ENCODE data around the gene FILIP1.

FILIP1 gene

GRCh38 chr6:75286955-75287354 lies 206.6 kb downstream of the FILIP1 start:
- H2AK5ac ChIP-seq (ENCODE audit: low read length, severe bottlenecking), result no peak overlapping the region
- DNase-seq, result no peak
- no peak overlapping the region for H3K27ac ChIP-seq (ENCODE audit: low read length, poor library complexity, severe bottlenecking)
- H3K9me3 ChIP-seq (ENCODE audit: control insufficient read depth, low read length), result no peaks in the 10 kb centered on the region
- no peaks in the 10 kb centered on the region for H3K36me3 ChIP-seq (ENCODE audit: control insufficient read depth in 1 of 2, insufficient read depth in 2 of 2, low read depth in 1 of 2, low read length in 2 of 2)
- H3K23ac ChIP-seq (ENCODE audit: low read length in 2 of 2), result no peak overlapping the region
- no peak overlapping the region for H3K14ac ChIP-seq (ENCODE audit: low read length in 2 of 2)
- H3K18ac ChIP-seq (ENCODE audit: low read depth in 1 of 2, low read length in 2 of 2), result no peak overlapping the region
- no peak overlapping the region for H3K4ac ChIP-seq (ENCODE audit: low read depth in 1 of 2, low read length in 2 of 2)
- no peak overlapping the region for H4K91ac ChIP-seq (ENCODE audit: low read length)
- no peak overlapping the region for H2AFZ ChIP-seq (ENCODE audit: low read depth, low read length)
- H3K9ac ChIP-seq (ENCODE audit: low read length), result peak overlapping the region; percentile 12
- no peaks in the 10 kb centered on the region for H3K27me3 ChIP-seq (ENCODE audit: control insufficient read depth in 1 of 2, insufficient read depth in 1 of 2, low read length in 2 of 2)
- no peak overlapping the region for H3K4me3 ChIP-seq (ENCODE audit: insufficient read depth in 1 of 2, low read depth in 1 of 2, low read length in 2 of 2)
- peaks cover 3% of the 10 kb centered on the region for H3K4me1 ChIP-seq (ENCODE audit: control insufficient read depth, insufficient read depth, low read depth, low read length)
- no peak overlapping the region for H2BK12ac ChIP-seq (ENCODE audit: low read length in 2 of 2)
- no peak overlapping the region for H4K8ac ChIP-seq (ENCODE audit: low read length)
- no peak overlapping the region for H2BK120ac ChIP-seq (ENCODE audit: low read depth, low read length)
- no peak overlapping the region for H3K4me2 ChIP-seq (ENCODE audit: low read length, poor library complexity, severe bottlenecking)
- H2BK5ac ChIP-seq (ENCODE audit: low read depth, low read length, poor library complexity, severe bottlenecking), result no peak overlapping the region
- 100% methylated on average over 1 of the region's 2 CpGs for WGBS
- no peak overlapping the region for H2BK15ac ChIP-seq (ENCODE audit: low read depth, poor library complexity, severe bottlenecking)
- H3K79me1 ChIP-seq (replicated peaks; ENCODE audit: low read length, poor library complexity, severe bottlenecking), result peaks cover 7% of the 10 kb centered on the region

GRCh38 chr6:75285283-75285639 lies 208.3 kb downstream of the FILIP1 start:
- no peak overlapping the region for H2AK5ac ChIP-seq (ENCODE audit: low read length, severe bottlenecking)
- peak overlapping the region; percentile 34 for H2BK120ac ChIP-seq (ENCODE audit: low read depth, low read length)
- no peak overlapping the region for H3K14ac ChIP-seq (ENCODE audit: low read length in 2 of 2)
- H3K4me2 ChIP-seq (ENCODE audit: low read length, poor library complexity, severe bottlenecking), result peak overlapping the region; percentile 78
- DNase-seq, result no peak
- 7% methylated on average over 4 of the region's 6 CpGs for WGBS
- H3K79me1 ChIP-seq (replicated peaks; ENCODE audit: low read length, poor library complexity, severe bottlenecking), result peaks cover 7% of the 10 kb centered on the region
- peaks cover 3% of the 10 kb centered on the region for H3K4me1 ChIP-seq (ENCODE audit: control insufficient read depth, insufficient read depth, low read depth, low read length)
- H3K36me3 ChIP-seq (ENCODE audit: control insufficient read depth in 1 of 2, insufficient read depth in 2 of 2, low read depth in 1 of 2, low read length in 2 of 2), result no peaks in the 10 kb centered on the region
- peak overlapping the region in 1 of 2 experiments; percentile 64 for H3K23ac ChIP-seq (ENCODE audit: low read length in 2 of 2)
- H3K9ac ChIP-seq (ENCODE audit: low read length), result peak overlapping the region; percentile 98
- no peak overlapping the region for H2BK15ac ChIP-seq (ENCODE audit: low read depth, poor library complexity, severe bottlenecking)
- H2AFZ ChIP-seq (ENCODE audit: low read depth, low read length), result peak overlapping the region; percentile 3
- no peak overlapping the region for H2BK12ac ChIP-seq (ENCODE audit: low read length in 2 of 2)
- peak overlapping the region; percentile 58 to 99 for H3K4me3 ChIP-seq (ENCODE audit: insufficient read depth in 1 of 2, low read depth in 1 of 2, low read length in 2 of 2)
- no peaks in the 10 kb centered on the region for H3K27me3 ChIP-seq (ENCODE audit: control insufficient read depth in 1 of 2, insufficient read depth in 1 of 2, low read length in 2 of 2)
- H4K8ac ChIP-seq (ENCODE audit: low read length), result no peak overlapping the region
- peak overlapping the region; percentile 59 for H3K27ac ChIP-seq (ENCODE audit: low read length, poor library complexity, severe bottlenecking)
- H3K4ac ChIP-seq (ENCODE audit: low read depth in 1 of 2, low read length in 2 of 2), result no peak overlapping the region
- no peak overlapping the region for H2BK5ac ChIP-seq (ENCODE audit: low read depth, low read length, poor library complexity, severe bottlenecking)
- no peaks in the 10 kb centered on the region for H3K9me3 ChIP-seq (ENCODE audit: control insufficient read depth, low read length)
- H4K91ac ChIP-seq (ENCODE audit: low read length), result no peak overlapping the region
- H3K18ac ChIP-seq (ENCODE audit: low read depth in 1 of 2, low read length in 2 of 2), result no peak overlapping the region

GRCh38 chr6:75284632-75285282 lies 208.8 kb downstream of the FILIP1 start, which contains the start of gene TMEM30A:
Gene TMEM30A (minus strand): TSS chr6:75284792. CDS start chr6:75284638, 154 bp downstream.
- peak within 1 kb of the TSS; percentile 98 for H3K9ac ChIP-seq (ENCODE audit: low read length)
- under 1% methylated on average over 55 of the region's 55 CpGs for WGBS
- H3K4me3 ChIP-seq (ENCODE audit: insufficient read depth in 1 of 2, low read depth in 1 of 2, low read length in 2 of 2), result peak within 1 kb of the TSS; percentile 86 to 99
- peak within 1 kb of the TSS; percentile 81 for H4K8ac ChIP-seq (ENCODE audit: low read length)
- no peak within 1 kb of the TSS for H2AK5ac ChIP-seq (ENCODE audit: low read length, severe bottlenecking)
- H3K27me3 ChIP-seq (ENCODE audit: control insufficient read depth in 1 of 2, insufficient read depth in 1 of 2, low read length in 2 of 2), result no peaks in the 10 kb centered on the region
- H3K4ac ChIP-seq (ENCODE audit: low read depth in 1 of 2, low read length in 2 of 2), result peak within 1 kb of the TSS; percentile 61 to 87
- H3K27ac ChIP-seq (ENCODE audit: low read length, poor library complexity, severe bottlenecking), result peak within 1 kb of the TSS; percentile 68
- H3K9me3 ChIP-seq (ENCODE audit: control insufficient read depth, low read length), result no peaks in the 10 kb centered on the region
- H3K4me2 ChIP-seq (ENCODE audit: low read length, poor library complexity, severe bottlenecking), result peak within 1 kb of the TSS; percentile 78
- H2BK12ac ChIP-seq (ENCODE audit: low read length in 2 of 2), result peak within 1 kb of the TSS in 1 of 2 experiments; percentile 43
- H3K14ac ChIP-seq (ENCODE audit: low read length in 2 of 2), result peak within 1 kb of the TSS in 1 of 2 experiments; percentile 44
- peaks cover 3% of the 10 kb centered on the region for H3K4me1 ChIP-seq (ENCODE audit: control insufficient read depth, insufficient read depth, low read depth, low read length)
- peak within 1 kb of the TSS; percentile 78 for H2AFZ ChIP-seq (ENCODE audit: low read depth, low read length)
- peak within 1 kb of the TSS; percentile 52 for H4K91ac ChIP-seq (ENCODE audit: low read length)
- H2BK5ac ChIP-seq (ENCODE audit: low read depth, low read length, poor library complexity, severe bottlenecking), result no peak within 1 kb of the TSS
- H2BK15ac ChIP-seq (ENCODE audit: low read depth, poor library complexity, severe bottlenecking), result no peak within 1 kb of the TSS
- peak within 1 kb of the TSS; percentile 64 to 89 for H3K23ac ChIP-seq (ENCODE audit: low read length in 2 of 2)
- no peaks in the 10 kb centered on the region for H3K36me3 ChIP-seq (ENCODE audit: control insufficient read depth in 1 of 2, insufficient read depth in 2 of 2, low read depth in 1 of 2, low read length in 2 of 2)
- H2BK120ac ChIP-seq (ENCODE audit: low read depth, low read length), result peak within 1 kb of the TSS; percentile 34
- peaks cover 5% of the 10 kb centered on the region for H3K79me1 ChIP-seq (replicated peaks; ENCODE audit: low read length, poor library complexity, severe bottlenecking)
- peak within 1 kb of the TSS; percentile 90 to 91 for H3K18ac ChIP-seq (ENCODE audit: low read depth in 1 of 2, low read length in 2 of 2)
- DNase-seq, result peak; percentile 100

DNA sequence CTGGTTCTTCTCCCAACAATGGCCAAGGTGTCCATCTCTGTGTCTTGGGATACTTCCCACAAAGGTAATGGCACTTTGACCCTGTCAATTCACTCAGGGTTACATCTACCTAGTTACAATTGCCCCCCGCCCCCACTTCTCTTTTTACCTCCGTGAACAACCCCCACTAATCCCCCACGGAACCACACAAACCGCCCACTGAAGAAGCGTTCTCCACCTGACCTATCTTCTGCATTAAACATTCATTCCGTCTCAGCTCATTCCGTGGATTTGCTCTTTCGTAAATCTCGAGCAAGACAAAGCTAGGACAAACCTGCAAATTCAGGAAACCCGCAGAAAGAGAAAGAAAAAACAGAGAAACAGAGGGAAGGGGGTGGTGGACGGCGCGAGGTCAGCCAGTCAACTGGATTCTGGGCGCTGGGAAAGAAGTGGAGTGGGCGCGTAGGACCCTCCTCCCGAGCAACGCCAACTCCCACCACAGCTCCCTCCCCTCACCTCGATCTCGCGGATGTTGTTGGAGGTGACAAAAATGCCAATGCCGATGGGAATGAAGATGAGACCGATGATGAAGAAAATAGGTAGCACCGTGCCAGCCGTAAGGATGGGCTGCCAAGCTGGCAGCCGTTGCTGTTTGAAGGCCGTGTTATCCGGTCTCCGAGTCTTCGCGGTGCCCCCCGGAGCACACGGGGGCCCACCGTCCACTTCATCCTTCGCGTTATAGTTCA lies 209.5 kb downstream of the FILIP1 start:
- Histone ChIP-seq H3K36me3 (ENCODE audit: control insufficient read depth in 1 of 2, insufficient read depth in 2 of 2, low read depth in 1 of 2, low read length in 2 of 2) (no peaks in the 10 kb centered on the region), H3K18ac (ENCODE audit: low read depth in 1 of 2, low read length in 2 of 2) (peak overlapping the region; percentile 90 to 91), H3K4ac (ENCODE audit: low read depth in 1 of 2, low read length in 2 of 2) (peak overlapping the region; percentile 61 to 87), H2BK5ac (ENCODE audit: low read depth, low read length, poor library complexity, severe bottlenecking) (no peak overlapping the region), H3K79me1 (replicated peaks; ENCODE audit: low read length, poor library complexity, severe bottlenecking) (peaks cover 4% of the 10 kb centered on the region), H4K91ac (ENCODE audit: low read length) (peak overlapping the region; percentile 52), H3K27ac (ENCODE audit: low read length, poor library complexity, severe bottlenecking) (peak overlapping the region; percentile 68), H3K9me3 (ENCODE audit: control insufficient read depth, low read length) (no peaks in the 10 kb centered on the region), H4K8ac (ENCODE audit: low read length) (peak overlapping the region; percentile 81), H3K4me2 (ENCODE audit: low read length, poor library complexity, severe bottlenecking) (peak overlapping the region; percentile 20), H2AFZ (ENCODE audit: low read depth, low read length) (peak overlapping the region; percentile 78), H3K4me1 (ENCODE audit: control insufficient read depth, insufficient read depth, low read depth, low read length) (peaks cover 3% of the 10 kb centered on the region), H3K9ac (ENCODE audit: low read length) (peak overlapping the region; percentile 98), H3K14ac (ENCODE audit: low read length in 2 of 2) (peak overlapping the region in 1 of 2 experiments; percentile 44), H3K27me3 (ENCODE audit: control insufficient read depth in 1 of 2, insufficient read depth in 1 of 2, low read length in 2 of 2) (no peaks in the 10 kb centered on the region), H2BK120ac (ENCODE audit: low read depth, low read length) (no peak overlapping the region), H2BK12ac (ENCODE audit: low read length in 2 of 2) (peak overlapping the region in 1 of 2 experiments; percentile 43), H3K4me3 (ENCODE audit: insufficient read depth in 1 of 2, low read depth in 1 of 2, low read length in 2 of 2) (peak overlapping the region; percentile 86 to 99), H2AK5ac (ENCODE audit: low read length, severe bottlenecking) (no peak overlapping the region), H3K23ac (ENCODE audit: low read length in 2 of 2) (peak overlapping the region in 1 of 2 experiments; percentile 89), H2BK15ac (ENCODE audit: low read depth, poor library complexity, severe bottlenecking) (no peak overlapping the region)
- DNase-seq, result peak; percentile 60
- under 1% methylated on average over 32 of the region's 36 CpGs for WGBS

Measured in mesenchymal stem cell (in vitro differentiated cells and primary cell).